ENCODE measurements around the gene ABI3BP. TPM values are rescaled to one million over a fixed set of nuclear protein-coding genes. Genes with fewer than 3 reads are reported as not detected.

The ABI3BP gene
- total RNA-seq, 1 experiment from 2014 or later = 0.74 TPM

DNA sequence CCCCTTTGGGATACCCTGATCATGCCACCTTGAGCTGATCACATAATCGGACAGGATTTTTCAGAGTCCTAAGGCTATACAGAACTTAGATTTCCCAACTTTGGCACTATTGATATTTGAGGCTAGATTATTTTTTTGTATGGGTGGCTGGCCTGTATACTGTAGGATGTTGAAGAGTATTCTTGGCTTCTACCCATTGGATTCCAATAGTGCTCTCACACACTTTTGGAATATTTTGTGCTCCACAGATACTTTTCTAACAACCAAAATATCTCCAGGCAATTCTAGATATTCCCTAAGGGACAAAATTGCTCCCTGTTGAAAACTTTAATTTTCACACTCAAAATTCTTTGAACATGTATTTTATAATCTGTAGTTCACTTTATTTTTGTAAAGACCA lies 125.1 kb downstream of the ABI3BP start (continued):
- TF ChIP-seq GRHL2 (CRISPR knock-in tag; IDR thresholded peaks at IDR 0.05; ENCODE audit: insufficient replicate concordance, severe bottlenecking) = no peak

- peaks cover 2% of the 10 kb centered on the region for H3K4me1 Mint-ChIP-seq
- ATAC-seq (no peak), DNase-seq (ENCODE audit: low spot score) (no peak)
- H3K4me3 Mint-ChIP-seq = no peak overlapping the region
- H3K9me3 Mint-ChIP-seq = no peaks in the 10 kb centered on the region
- ChIA-PET CTCF (interaction anchor here (0.9 to 1.4 kb wide), 2 partner anchors 28 to 89 kb away, joined by 3 read pairs; no protein-coding TSS in a partner anchor), POLR2A (no interaction called here)
- TF ChIP-seq, protein P1, sequence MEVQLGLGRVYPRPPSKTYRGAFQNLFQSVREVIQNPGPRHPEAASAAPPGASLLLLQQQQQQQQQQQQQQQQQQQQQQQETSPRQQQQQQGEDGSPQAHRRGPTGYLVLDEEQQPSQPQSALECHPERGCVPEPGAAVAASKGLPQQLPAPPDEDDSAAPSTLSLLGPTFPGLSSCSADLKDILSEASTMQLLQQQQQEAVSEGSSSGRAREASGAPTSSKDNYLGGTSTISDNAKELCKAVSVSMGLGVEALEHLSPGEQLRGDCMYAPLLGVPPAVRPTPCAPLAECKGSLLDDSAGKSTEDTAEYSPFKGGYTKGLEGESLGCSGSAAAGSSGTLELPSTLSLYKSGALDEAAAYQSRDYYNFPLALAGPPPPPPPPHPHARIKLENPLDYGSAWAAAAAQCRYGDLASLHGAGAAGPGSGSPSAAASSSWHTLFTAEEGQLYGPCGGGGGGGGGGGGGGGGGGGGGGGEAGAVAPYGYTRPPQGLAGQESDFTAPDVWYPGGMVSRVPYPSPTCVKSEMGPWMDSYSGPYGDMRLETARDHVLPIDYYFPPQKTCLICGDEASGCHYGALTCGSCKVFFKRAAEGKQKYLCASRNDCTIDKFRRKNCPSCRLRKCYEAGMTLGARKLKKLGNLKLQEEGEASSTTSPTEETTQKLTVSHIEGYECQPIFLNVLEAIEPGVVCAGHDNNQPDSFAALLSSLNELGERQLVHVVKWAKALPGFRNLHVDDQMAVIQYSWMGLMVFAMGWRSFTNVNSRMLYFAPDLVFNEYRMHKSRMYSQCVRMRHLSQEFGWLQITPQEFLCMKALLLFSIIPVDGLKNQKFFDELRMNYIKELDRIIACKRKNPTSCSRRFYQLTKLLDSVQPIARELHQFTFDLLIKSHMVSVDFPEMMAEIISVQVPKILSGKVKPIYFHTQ (CRISPR knock-in tag; IDR thresholded peaks at IDR 0.05) = no peak
- TF ChIP-seq KAT7 (CRISPR knock-in tag; IDR thresholded peaks at IDR 0.05; ENCODE audit: borderline replicate concordance) (no peak), RELA (CRISPR knock-in tag; IDR thresholded peaks at IDR 0.05; ENCODE audit: borderline replicate concordance) (no peak), ZNF121 (CRISPR knock-in tag; IDR thresholded peaks at IDR 0.05) (no peak), ZNF532 (CRISPR knock-in tag; IDR thresholded peaks at IDR 0.05; ENCODE audit: borderline replicate concordance) (no peak), ATF6 (CRISPR knock-in tag; IDR thresholded peaks at IDR 0.05) (no peak), EMX1 (CRISPR knock-in tag; IDR thresholded peaks at IDR 0.05) (no peak), FOXJ3 (CRISPR knock-in tag; IDR thresholded peaks at IDR 0.05; ENCODE audit: borderline replicate concordance) (no peak), NFE2L1 (CRISPR knock-in tag; IDR thresholded peaks at IDR 0.05) (no peak), MXD4 (CRISPR knock-in tag; IDR thresholded peaks at IDR 0.05; ENCODE audit: borderline replicate concordance) (no peak), TCF7 (CRISPR knock-in tag; IDR thresholded peaks at IDR 0.05; ENCODE audit: low read depth) (no peak), NR2C2 (CRISPR knock-in tag; IDR thresholded peaks at IDR 0.05) (no peak), ZNF138 (CRISPR knock-in tag; conservative IDR thresholded peaks at IDR 0.05) (no peak)
- no peaks in the 10 kb centered on the region for H3K27me3 Mint-ChIP-seq (ENCODE audit: low read depth)
- H3K36me3 Mint-ChIP-seq = no peaks in the 10 kb centered on the region
- no peak overlapping the region for H3K27ac Mint-ChIP-seq
Measured at GRCh38 chr3:100865442-100865841, 127.8 kb downstream of the ABI3BP start.

DNA sequence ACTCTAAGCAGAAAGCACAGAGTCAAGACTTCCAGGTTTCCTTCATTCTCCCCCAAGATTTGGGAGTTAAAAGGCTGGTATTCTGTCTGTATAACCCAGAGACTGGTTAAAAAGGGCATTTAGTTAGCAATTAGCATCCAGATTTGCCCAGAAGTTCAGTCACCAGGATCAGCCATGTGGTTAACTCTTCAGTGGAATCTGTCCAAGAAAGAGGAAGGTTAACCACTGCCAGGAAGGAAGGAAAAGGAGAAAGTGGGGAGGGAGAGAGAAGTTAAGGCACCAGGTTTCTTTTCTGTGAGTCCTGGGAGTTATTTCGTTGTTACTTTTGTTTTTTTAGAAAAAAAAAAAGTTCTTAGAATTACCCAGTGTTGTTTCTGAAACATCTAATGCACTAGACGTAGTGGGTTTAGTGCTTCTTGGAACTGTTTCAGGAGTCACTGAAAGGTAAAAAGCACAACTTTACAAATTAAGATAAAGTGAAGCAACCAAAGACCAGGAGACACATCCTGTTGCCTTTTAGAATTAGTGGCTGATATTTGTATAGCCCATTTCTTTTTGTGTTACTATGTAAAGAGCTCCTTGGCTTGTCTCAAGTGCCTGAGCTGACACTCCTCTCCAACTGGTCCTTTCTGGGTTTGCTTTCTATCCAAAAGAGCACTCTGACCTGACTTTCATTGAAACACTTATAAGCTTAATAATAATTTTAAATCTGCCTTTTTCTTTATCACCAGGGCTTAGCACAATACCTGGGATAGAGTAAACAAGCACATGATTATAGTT lies 128.6 kb downstream of the ABI3BP start:
- POLR2A ChIA-PET = no interaction called here
- no peaks in the 10 kb centered on the region for H3K9me3 Mint-ChIP-seq
- H3K4me3 Mint-ChIP-seq = no peak overlapping the region
- no peak overlapping the region for H3K27ac Mint-ChIP-seq
- ATAC-seq = no peak
- CTCF ChIA-PET = interaction anchor here (0.9 kb wide), 1 partner anchor 29 kb away, joined by 3 read pairs; no protein-coding TSS in a partner anchor
- peaks cover 2% of the 10 kb centered on the region for H3K4me1 Mint-ChIP-seq
- no peaks in the 10 kb centered on the region for H3K27me3 Mint-ChIP-seq (ENCODE audit: low read depth)
- no peak for DNase-seq (ENCODE audit: low spot score)
- no peaks in the 10 kb centered on the region for H3K36me3 Mint-ChIP-seq
- TF ChIP-seq, protein P2, sequence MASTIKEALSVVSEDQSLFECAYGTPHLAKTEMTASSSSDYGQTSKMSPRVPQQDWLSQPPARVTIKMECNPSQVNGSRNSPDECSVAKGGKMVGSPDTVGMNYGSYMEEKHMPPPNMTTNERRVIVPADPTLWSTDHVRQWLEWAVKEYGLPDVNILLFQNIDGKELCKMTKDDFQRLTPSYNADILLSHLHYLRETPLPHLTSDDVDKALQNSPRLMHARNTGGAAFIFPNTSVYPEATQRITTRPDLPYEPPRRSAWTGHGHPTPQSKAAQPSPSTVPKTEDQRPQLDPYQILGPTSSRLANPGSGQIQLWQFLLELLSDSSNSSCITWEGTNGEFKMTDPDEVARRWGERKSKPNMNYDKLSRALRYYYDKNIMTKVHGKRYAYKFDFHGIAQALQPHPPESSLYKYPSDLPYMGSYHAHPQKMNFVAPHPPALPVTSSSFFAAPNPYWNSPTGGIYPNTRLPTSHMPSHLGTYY (CRISPR knock-in tag; IDR thresholded peaks at IDR 0.05) = no peak
- TF ChIP-seq NR1H2 (CRISPR knock-in tag; IDR thresholded peaks at IDR 0.05) (no peak), ZNF396 (CRISPR knock-in tag; IDR thresholded peaks at IDR 0.05; ENCODE audit: borderline replicate concordance) (no peak), ZNF263 (CRISPR knock-in tag; IDR thresholded peaks at IDR 0.05; ENCODE audit: low read depth) (no peak)
- TF ChIP-seq, protein P3, sequence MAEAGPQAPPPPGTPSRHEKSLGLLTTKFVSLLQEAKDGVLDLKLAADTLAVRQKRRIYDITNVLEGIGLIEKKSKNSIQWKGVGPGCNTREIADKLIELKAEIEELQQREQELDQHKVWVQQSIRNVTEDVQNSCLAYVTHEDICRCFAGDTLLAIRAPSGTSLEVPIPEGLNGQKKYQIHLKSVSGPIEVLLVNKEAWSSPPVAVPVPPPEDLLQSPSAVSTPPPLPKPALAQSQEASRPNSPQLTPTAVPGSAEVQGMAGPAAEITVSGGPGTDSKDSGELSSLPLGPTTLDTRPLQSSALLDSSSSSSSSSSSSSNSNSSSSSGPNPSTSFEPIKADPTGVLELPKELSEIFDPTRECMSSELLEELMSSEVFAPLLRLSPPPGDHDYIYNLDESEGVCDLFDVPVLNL (CRISPR knock-in tag; IDR thresholded peaks at IDR 0.05; ENCODE audit: borderline replicate concordance, low read depth) = no peak
